Hematopoietic multipotent progenitor cell treated with erythropoietin and hydrocortisone succinate and interleukin-3 and kit ligand, for 17 days (in vitro differentiated cells): ENCODE results near the gene SLC10A1.
A peak's percentile ranks its signal among the peaks of the same experiment; 100 is the strongest.
"Not testable (repeated sequence)": the region's sequence is repeated elsewhere in the genome, so short reads cannot be mapped to it uniquely, and the experiment has no call there.

Experiments
- DNase-seq: peaks from one replicate; pipeline ENCODE4 v3.0.0-alpha.2; 2015; ENCODE audit warnings: low spot score

Gene SLC10A1

GRCh38 chr14:69769623-69770022, 27.4 kb downstream of the SLC10A1 start:
- no peak for DNase-seq

GRCh38 chr14:69768873-69769272, 28.2 kb downstream of the SLC10A1 start:
- DNase-seq, result no peak

GRCh38 chr14:69767369-69767999, 29.6 kb downstream of the SLC10A1 start:
- peak; percentile 96 for DNase-seq

GRCh38 chr14:69766984-69767368, 30.1 kb downstream of the SLC10A1 start, which contains the start of gene SRSF5:
TSS of gene SRSF5 (plus strand) at chr14:69767142. CDS start at chr14:69768157, 1,015 bp downstream.
- DNase-seq, result peak; percentile 98

GRCh38 chr14:69763761-69764510, 33.1 kb downstream of the SLC10A1 start:
- DNase-seq, result no peak

GRCh38 chr14:69760810-69761209, 36.2 kb downstream of the SLC10A1 start:
- DNase-seq, result no peak

GRCh38 chr14:69756298-69756697, 40.7 kb downstream of the SLC10A1 start:
- DNase-seq, result no peak

- peak; percentile 43 for DNase-seq
Observed at GRCh38 chr14:69755784-69756183, 41.3 kb downstream of the SLC10A1 start.

GRCh38 chr14:69755296-69755695, 41.7 kb downstream of the SLC10A1 start:
- DNase-seq, result no peak

- DNase-seq, result peak; percentile 51
Observed at GRCh38 chr14:69754487-69754886, 42.6 kb downstream of the SLC10A1 start.

- DNase-seq, result no peak
Observed at GRCh38 chr14:69753860-69754259, 43.2 kb downstream of the SLC10A1 start.

- no peak for DNase-seq
Observed at GRCh38 chr14:69752773-69753172, 44.3 kb downstream of the SLC10A1 start.

GRCh38 chr14:69750495-69750894, 46.5 kb downstream of the SLC10A1 start:
- no peak for DNase-seq

GRCh38 chr14:69749956-69750355, 47.1 kb downstream of the SLC10A1 start:
- no peak for DNase-seq

- DNase-seq, result no peak
Observed at GRCh38 chr14:69741055-69741454, 56.0 kb downstream of the SLC10A1 start.

- not testable (repeated sequence) for DNase-seq
Observed at GRCh38 chr14:69736405-69736804, 60.6 kb downstream of the SLC10A1 start.

GRCh38 chr14:69731919-69732598, 65.0 kb downstream of the SLC10A1 start:
- DNase-seq, result not testable (repeated sequence)

GRCh38 chr14:69727860-69728259, 69.2 kb downstream of the SLC10A1 start:
- no peak for DNase-seq

GRCh38 chr14:69726761-69727511, 70.1 kb downstream of the SLC10A1 start:
- DNase-seq, result peak; percentile 86
